ENCODE data around the gene TRIM26. TPM values are rescaled to one million over a fixed set of nuclear protein-coding genes. Genes with fewer than 3 reads are reported as not detected.

Gene TRIM26
- polyA plus RNA-seq, 1 of the 3 experiments (the other 2 are of a cell fraction): 26.1 TPM

DNA sequence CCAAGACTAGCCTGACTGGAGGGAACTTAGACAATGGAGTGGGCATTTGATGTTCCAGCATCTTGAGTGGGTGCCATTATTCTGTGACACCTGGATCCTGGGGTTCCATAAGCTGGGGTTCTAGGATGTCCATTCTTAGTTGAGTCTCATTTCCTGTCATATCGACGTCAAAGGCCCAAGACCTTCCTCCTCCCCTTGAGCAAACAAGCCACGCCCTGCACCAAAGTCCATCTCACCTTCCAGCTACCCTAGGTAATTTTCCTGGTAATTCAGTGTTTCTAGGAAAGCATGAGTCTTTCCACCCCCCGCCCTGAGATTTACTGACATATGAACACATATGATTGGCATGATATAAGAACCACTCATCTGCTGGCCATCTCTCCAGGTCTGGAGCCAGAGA, 77.4 kb downstream of the TRIM26 start, which contains the start of gene TRIM40:
Gene TRIM40, plus strand, starts transcription at position 384 of the 400 bp plus-strand sequence. CDS start 897 bp downstream, outside the sequence.
- POLR2A ChIA-PET: no interaction called here
- no peaks in the 10 kb centered on the region for H3K9me3 ChIP-seq
- no peak within 1 kb of the TSS for H3K4me3 ChIP-seq (ENCODE audit: low read depth in 2 of 2, low read length in 1 of 2)
- H2AFZ ChIP-seq (ENCODE audit: low read depth): no peak within 1 kb of the TSS
- no peaks in the 10 kb centered on the region for H3K36me3 ChIP-seq (replicated peaks in 1 of 2; ENCODE audit: control insufficient read depth in 1 of 2, insufficient read depth in 2 of 2, low read length in 1 of 2)
- H3K9me2 ChIP-seq: no peaks in the 10 kb centered on the region
- WGBS (ENCODE audit: low lambda C conversion rate): 8% methylated on average over 4 of the region's 4 CpGs
- no peaks in the 10 kb centered on the region for H3K4me1 ChIP-seq (ENCODE audit: control insufficient read depth in 1 of 2, insufficient read depth in 2 of 2, low read depth in 1 of 2, low read length in 1 of 2)
- CTCF ChIA-PET: interaction anchor here (1.0 to 1.8 kb wide), 4 partner anchors 10 to 42 kb away, joined by 3 to 8 read pairs (median 4); no protein-coding TSS in a partner anchor
- no peak within 1 kb of the TSS for H3K27ac ChIP-seq (ENCODE audit: low read depth in 2 of 2, low read length in 1 of 2)
- H3F3A ChIP-seq (replicated peaks; ENCODE audit: insufficient read depth): no peaks in the 10 kb centered on the region
- no peaks in the 10 kb centered on the region for H4K20me1 ChIP-seq (ENCODE audit: insufficient read depth)
- H3K9ac ChIP-seq: no peak within 1 kb of the TSS
- H3K27me3 ChIP-seq (ENCODE audit: insufficient read depth): peaks cover 51% of the 10 kb centered on the region
- TF ChIP-seq RCOR1 (IDR thresholded peaks at IDR 0.05; ENCODE audit: low read length) (no peak), TAF1 (IDR thresholded peaks at IDR 0.05; ENCODE audit: borderline replicate concordance, low read depth, low read length) (no peak), JUND (IDR thresholded peaks at IDR 0.05) (no peak), SIN3A (IDR thresholded peaks at IDR 0.05; ENCODE audit: borderline replicate concordance, low read depth, low read length) (no peak), CHD2 (IDR thresholded peaks at IDR 0.05; ENCODE audit: low read length, partially characterized antibody) (no peak), EP300 (IDR thresholded peaks at IDR 0.05; ENCODE audit: borderline replicate concordance in 1 of 2, low read depth in 1 of 2, low read length in 1 of 2) (no peak), GATA2 (CRISPR knock-in tag; IDR thresholded peaks at IDR 0.05) (no peak), SMC3 (IDR thresholded peaks at IDR 0.05; ENCODE audit: low read depth, low read length) (no peak)
- TF ChIP-seq, protein P1, sequence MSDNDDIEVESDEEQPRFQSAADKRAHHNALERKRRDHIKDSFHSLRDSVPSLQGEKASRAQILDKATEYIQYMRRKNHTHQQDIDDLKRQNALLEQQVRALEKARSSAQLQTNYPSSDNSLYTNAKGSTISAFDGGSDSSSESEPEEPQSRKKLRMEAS (IDR thresholded peaks at IDR 0.05; ENCODE audit: low read depth): no peak
- TF ChIP-seq, protein P2, sequence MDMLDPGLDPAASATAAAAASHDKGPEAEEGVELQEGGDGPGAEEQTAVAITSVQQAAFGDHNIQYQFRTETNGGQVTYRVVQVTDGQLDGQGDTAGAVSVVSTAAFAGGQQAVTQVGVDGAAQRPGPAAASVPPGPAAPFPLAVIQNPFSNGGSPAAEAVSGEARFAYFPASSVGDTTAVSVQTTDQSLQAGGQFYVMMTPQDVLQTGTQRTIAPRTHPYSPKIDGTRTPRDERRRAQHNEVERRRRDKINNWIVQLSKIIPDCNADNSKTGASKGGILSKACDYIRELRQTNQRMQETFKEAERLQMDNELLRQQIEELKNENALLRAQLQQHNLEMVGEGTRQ (IDR thresholded peaks at IDR 0.05; ENCODE audit: borderline replicate concordance, low read depth, low read length): no peak
- H3K4me2 ChIP-seq: no peak within 1 kb of the TSS
- no peak for DNase-seq
- H3K79me2 ChIP-seq (ENCODE audit: insufficient read depth): no peaks in the 10 kb centered on the region

DNA sequence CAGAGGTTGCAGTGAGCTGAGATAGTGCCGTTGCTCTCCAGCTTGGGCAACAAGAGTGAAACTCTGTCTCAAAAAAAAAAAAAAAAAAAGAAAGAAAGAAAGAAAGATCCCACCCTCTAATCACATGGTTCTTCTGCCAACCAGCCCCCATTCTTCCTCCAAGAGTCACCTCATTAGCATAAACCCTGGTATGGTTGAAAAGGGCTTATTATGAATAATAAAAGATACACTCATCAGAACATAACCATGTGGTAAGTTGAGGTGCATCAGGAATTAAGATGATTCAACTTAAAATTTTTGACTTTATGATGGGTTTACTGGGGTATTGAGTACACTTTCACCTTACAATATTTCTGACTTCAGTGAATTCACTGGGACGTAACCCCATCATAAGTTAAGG, 78.1 kb downstream of the TRIM26 start:
- CTCF ChIA-PET: interaction anchor here (1.0 to 1.8 kb wide), 3 partner anchors 10 to 31 kb away, joined by 3 to 8 read pairs (median 4); no protein-coding TSS in a partner anchor
- Histone ChIP-seq H2AFZ (ENCODE audit: low read depth) (no peak overlapping the region), H3K4me1 (ENCODE audit: control insufficient read depth in 1 of 2, insufficient read depth in 2 of 2, low read depth in 1 of 2, low read length in 1 of 2) (no peaks in the 10 kb centered on the region), H3K4me2 (no peak overlapping the region), H3K27ac (ENCODE audit: low read depth in 2 of 2, low read length in 1 of 2) (no peak overlapping the region), H3K79me2 (ENCODE audit: insufficient read depth) (no peaks in the 10 kb centered on the region), H3F3A (replicated peaks; ENCODE audit: insufficient read depth) (no peaks in the 10 kb centered on the region), H3K4me3 (ENCODE audit: low read depth in 2 of 2, low read length in 1 of 2) (no peak overlapping the region), H3K9me2 (no peaks in the 10 kb centered on the region), H4K20me1 (ENCODE audit: insufficient read depth) (no peaks in the 10 kb centered on the region), H3K9me3 (no peaks in the 10 kb centered on the region), H3K27me3 (ENCODE audit: insufficient read depth) (peaks cover 57% of the 10 kb centered on the region), H3K36me3 (replicated peaks in 1 of 2; ENCODE audit: control insufficient read depth in 1 of 2, insufficient read depth in 2 of 2, low read length in 1 of 2) (no peaks in the 10 kb centered on the region), H3K9ac (no peak overlapping the region)
- DNase-seq: no peak
- WGBS (ENCODE audit: low lambda C conversion rate): 6% methylated on average over 2 of the region's 2 CpGs
- POLR2A ChIA-PET: no interaction called here
- TF ChIP-seq GABPA (IDR thresholded peaks at IDR 0.05; ENCODE audit: low read depth): no peak
- no peak for TF ChIP-seq NFIC (IDR thresholded peaks at IDR 0.05; ENCODE audit: borderline replicate concordance)
- TF ChIP-seq SIN3A (IDR thresholded peaks at IDR 0.05; ENCODE audit: borderline replicate concordance, low read depth, low read length): no peak
- TF ChIP-seq EP300 (IDR thresholded peaks at IDR 0.05; ENCODE audit: borderline replicate concordance in 1 of 2, low read depth in 1 of 2, low read length in 1 of 2): no peak
- TF ChIP-seq TEAD4 (IDR thresholded peaks at IDR 0.05; ENCODE audit: borderline replicate concordance, insufficient read depth): no peak
- no peak for TF ChIP-seq JUND (IDR thresholded peaks at IDR 0.05)
- TF ChIP-seq FOXJ3 (CRISPR knock-in tag; IDR thresholded peaks at IDR 0.05): no peak
- no peak for TF ChIP-seq RCOR1 (IDR thresholded peaks at IDR 0.05; ENCODE audit: low read length)
- no peak for TF ChIP-seq TAF1 (IDR thresholded peaks at IDR 0.05; ENCODE audit: borderline replicate concordance, low read depth, low read length)
- TF ChIP-seq, protein P3, sequence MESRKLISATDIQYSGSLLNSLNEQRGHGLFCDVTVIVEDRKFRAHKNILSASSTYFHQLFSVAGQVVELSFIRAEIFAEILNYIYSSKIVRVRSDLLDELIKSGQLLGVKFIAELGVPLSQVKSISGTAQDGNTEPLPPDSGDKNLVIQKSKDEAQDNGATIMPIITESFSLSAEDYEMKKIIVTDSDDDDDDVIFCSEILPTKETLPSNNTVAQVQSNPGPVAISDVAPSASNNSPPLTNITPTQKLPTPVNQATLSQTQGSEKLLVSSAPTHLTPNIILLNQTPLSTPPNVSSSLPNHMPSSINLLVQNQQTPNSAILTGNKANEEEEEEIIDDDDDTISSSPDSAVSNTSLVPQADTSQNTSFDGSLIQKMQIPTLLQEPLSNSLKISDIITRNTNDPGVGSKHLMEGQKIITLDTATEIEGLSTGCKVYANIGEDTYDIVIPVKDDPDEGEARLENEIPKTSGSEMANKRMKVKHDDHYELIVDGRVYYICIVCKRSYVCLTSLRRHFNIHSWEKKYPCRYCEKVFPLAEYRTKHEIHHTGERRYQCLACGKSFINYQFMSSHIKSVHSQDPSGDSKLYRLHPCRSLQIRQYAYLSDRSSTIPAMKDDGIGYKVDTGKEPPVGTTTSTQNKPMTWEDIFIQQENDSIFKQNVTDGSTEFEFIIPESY (IDR thresholded peaks at IDR 0.05; ENCODE audit: borderline replicate concordance, low read depth): no peak
- TF ChIP-seq FOSL2 (IDR thresholded peaks at IDR 0.05; ENCODE audit: borderline replicate concordance, low read depth): no peak
- TF ChIP-seq, protein P4, sequence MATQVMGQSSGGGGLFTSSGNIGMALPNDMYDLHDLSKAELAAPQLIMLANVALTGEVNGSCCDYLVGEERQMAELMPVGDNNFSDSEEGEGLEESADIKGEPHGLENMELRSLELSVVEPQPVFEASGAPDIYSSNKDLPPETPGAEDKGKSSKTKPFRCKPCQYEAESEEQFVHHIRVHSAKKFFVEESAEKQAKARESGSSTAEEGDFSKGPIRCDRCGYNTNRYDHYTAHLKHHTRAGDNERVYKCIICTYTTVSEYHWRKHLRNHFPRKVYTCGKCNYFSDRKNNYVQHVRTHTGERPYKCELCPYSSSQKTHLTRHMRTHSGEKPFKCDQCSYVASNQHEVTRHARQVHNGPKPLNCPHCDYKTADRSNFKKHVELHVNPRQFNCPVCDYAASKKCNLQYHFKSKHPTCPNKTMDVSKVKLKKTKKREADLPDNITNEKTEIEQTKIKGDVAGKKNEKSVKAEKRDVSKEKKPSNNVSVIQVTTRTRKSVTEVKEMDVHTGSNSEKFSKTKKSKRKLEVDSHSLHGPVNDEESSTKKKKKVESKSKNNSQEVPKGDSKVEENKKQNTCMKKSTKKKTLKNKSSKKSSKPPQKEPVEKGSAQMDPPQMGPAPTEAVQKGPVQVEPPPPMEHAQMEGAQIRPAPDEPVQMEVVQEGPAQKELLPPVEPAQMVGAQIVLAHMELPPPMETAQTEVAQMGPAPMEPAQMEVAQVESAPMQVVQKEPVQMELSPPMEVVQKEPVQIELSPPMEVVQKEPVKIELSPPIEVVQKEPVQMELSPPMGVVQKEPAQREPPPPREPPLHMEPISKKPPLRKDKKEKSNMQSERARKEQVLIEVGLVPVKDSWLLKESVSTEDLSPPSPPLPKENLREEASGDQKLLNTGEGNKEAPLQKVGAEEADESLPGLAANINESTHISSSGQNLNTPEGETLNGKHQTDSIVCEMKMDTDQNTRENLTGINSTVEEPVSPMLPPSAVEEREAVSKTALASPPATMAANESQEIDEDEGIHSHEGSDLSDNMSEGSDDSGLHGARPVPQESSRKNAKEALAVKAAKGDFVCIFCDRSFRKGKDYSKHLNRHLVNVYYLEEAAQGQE (IDR thresholded peaks at IDR 0.05; ENCODE audit: low read depth, low read length): no peak
- TF ChIP-seq RFX5 (IDR thresholded peaks at IDR 0.05; ENCODE audit: low read length): no peak
- TF ChIP-seq TCF12 (IDR thresholded peaks at IDR 0.05): no peak
- TF ChIP-seq RAD21 (IDR thresholded peaks at IDR 0.05; ENCODE audit: low read length): no peak

All from SK-N-SH (cell line).